GM12874 (cell line): ENCODE data around the gene LRP3.

ENCODE experiments used
- CTCF ChIP-seq: IDR thresholded peaks from 2 replicates; pipeline ENCODE4 v1.5.1; 2011; ENCODE audit warnings: low read depth, mild to moderate bottlenecking, control low read depth, low read length, moderate library complexity; ENCODE audit not compliant: insufficient read depth

Gene LRP3

GRCh38 chr19:33240181-33240771, 46.1 kb downstream of the LRP3 start:
- no peak for TF ChIP-seq CTCF

GRCh38 chr19:33241091-33241529, 47.0 kb downstream of the LRP3 start:
- TF ChIP-seq CTCF, result no peak

- peak; percentile 58 for TF ChIP-seq CTCF
Observed at GRCh38 chr19:33241530-33242101, 47.5 kb downstream of the LRP3 start.

GRCh38 chr19:33242131-33242530, 48.0 kb downstream of the LRP3 start:
- TF ChIP-seq CTCF, result no peak

- TF ChIP-seq CTCF, result no peak
Observed at GRCh38 chr19:33242911-33243310, 48.8 kb downstream of the LRP3 start.

GRCh38 chr19:33245948-33246708, 52.0 kb downstream of the LRP3 start:
- TF ChIP-seq CTCF, result peak; percentile 61; the same call in 1 of the 2 replicates

- no peak for TF ChIP-seq CTCF
Observed at GRCh38 chr19:33246709-33247440, 52.7 kb downstream of the LRP3 start.
